Kidney epithelial cell (primary cell): ENCODE results near the gene ACVR2B. TPM values are rescaled to one million over a fixed set of nuclear protein-coding genes. Genes with fewer than 3 reads are reported as not detected.

Source experiments
- DNase-seq: peaks from one replicate; pipeline ENCODE4 v3.0.0-alpha.2; 2010; ENCODE audit warnings: low read depth
- H3K27me3 ChIP-seq: 2 replicates; pipeline ENCODE4 v1.6.0; 2011; ENCODE audit warnings: low read length; ENCODE audit not compliant: control insufficient read depth, insufficient read depth
- H3K36me3 ChIP-seq: 2 replicates; pipeline ENCODE4 v1.5.1; 2011; ENCODE audit warnings: low read length; ENCODE audit not compliant: control insufficient read depth, insufficient read depth
- H3K4me3 ChIP-seq: 2 replicates; pipeline ENCODE4 v1.5.1; 2011; ENCODE audit warnings: low read depth, mild to moderate bottlenecking, control low read depth, low read length
- CTCF ChIP-seq: IDR thresholded peaks from 2 replicates; pipeline ENCODE4 v1.5.1; 2011; ENCODE audit warnings: mild to moderate bottlenecking, moderate library complexity, low read length, control low read depth, inconsistent platforms; ENCODE audit not compliant: insufficient read depth, poor library complexity, severe bottlenecking
- total RNA-seq: library from RNA; depleted of rRNA; stranded (reverse); fragments of >200 nt; gene quantifications from 2 replicates; pipeline ENCODE4 v1.2.3, GENCODE V29; 2015

Gene ACVR2B
- total RNA-seq, 1 donor from 2014 or later, result 16.1 TPM

GRCh38 chr3:38528457-38528856, 74.8 kb downstream of the ACVR2B start:
- Histone ChIP-seq H3K4me3 (no peak overlapping the region), H3K27me3 (no peaks in the 10 kb centered on the region), H3K36me3 (no peaks in the 10 kb centered on the region)
- DNase-seq, result no peak
- TF ChIP-seq CTCF, result peak; percentile 7

GRCh38 chr3:38532529-38532928, 78.8 kb downstream of the ACVR2B start:
- no peak for TF ChIP-seq CTCF
- H3K27me3 ChIP-seq, result no peaks in the 10 kb centered on the region
- no peaks in the 10 kb centered on the region for H3K36me3 ChIP-seq
- no peak overlapping the region for H3K4me3 ChIP-seq
- no peak for DNase-seq

GRCh38 chr3:38533285-38533976, 79.7 kb downstream of the ACVR2B start:
- Histone ChIP-seq H3K4me3 (no peak overlapping the region), H3K36me3 (no peaks in the 10 kb centered on the region), H3K27me3 (no peaks in the 10 kb centered on the region)
- no peak for TF ChIP-seq CTCF
- DNase-seq, result no peak

GRCh38 chr3:38534180-38534579, 80.5 kb downstream of the ACVR2B start:
- H3K27me3 ChIP-seq, result no peaks in the 10 kb centered on the region
- DNase-seq, result no peak
- TF ChIP-seq CTCF, result no peak
- no peaks in the 10 kb centered on the region for H3K36me3 ChIP-seq
- H3K4me3 ChIP-seq, result no peak overlapping the region

- Histone ChIP-seq H3K4me3 (no peak overlapping the region), H3K27me3 (no peaks in the 10 kb centered on the region), H3K36me3 (no peaks in the 10 kb centered on the region)
- TF ChIP-seq CTCF, result no peak
- DNase-seq, result no peak
These were observed 80.9 kb downstream of the ACVR2B start for GRCh38 chr3:38534604-38535003.

GRCh38 chr3:38536671-38537070, 83.0 kb downstream of the ACVR2B start:
- no peak for DNase-seq
- Histone ChIP-seq H3K4me3 (no peak overlapping the region), H3K27me3 (no peaks in the 10 kb centered on the region), H3K36me3 (no peaks in the 10 kb centered on the region)
- no peak for TF ChIP-seq CTCF
